GM19467 (cell line): ENCODE measurements around the gene ERCC2.
A peak's percentile ranks its signal among the peaks of the same experiment; 100 is the strongest.
"Not testable (repeated sequence)": the region's sequence is repeated elsewhere in the genome, so short reads cannot be mapped to it uniquely, and the experiment has no call there.

Source experiments
- ATAC-seq: cut with Tn5 transposase; IDR thresholded peaks from one replicate; pipeline ENCODE4 v1.9.1; 2021; ENCODE audit warnings: mild to moderate bottlenecking, moderate library complexity; ENCODE audit not compliant: unreplicated experiment

ERCC2 gene

DNA sequence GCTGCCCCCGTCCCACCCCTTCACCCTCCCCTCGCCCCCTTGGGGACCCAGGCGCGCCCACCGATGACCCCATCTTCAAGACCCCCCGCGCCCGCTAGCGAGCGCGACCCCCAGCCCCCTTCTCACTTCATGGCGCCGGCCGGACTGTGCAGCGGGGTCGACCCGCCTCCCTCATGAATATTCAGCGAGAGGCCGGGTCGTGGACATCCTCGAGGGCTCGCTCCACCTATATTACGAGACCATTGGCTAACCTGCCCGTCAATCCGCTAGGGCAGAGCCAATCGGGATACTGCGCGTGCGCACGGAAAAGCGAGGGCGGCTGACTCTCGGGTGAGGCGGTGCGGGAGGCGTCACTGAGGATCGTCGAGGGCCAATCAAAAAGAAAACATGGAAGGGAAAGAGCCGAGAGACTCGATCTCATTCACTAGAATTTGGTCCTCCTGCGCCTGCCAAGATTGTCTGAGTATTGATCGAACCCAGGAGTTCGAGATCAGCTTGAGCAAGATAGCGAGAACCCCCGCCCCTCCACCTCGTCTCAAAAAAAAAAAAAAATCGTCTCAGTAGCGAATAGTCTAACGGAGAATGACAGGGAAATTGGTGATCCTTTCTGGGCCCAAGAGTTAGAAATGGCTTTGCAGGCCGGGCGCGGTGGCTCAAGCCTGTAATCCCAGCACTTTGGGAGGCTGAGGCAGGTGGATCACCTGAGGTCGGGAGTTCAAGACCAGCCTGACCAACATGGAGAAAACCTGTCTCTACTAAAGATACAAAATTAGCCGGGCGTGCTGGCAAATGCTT is at the start of gene ERCC2:
TSS of gene ERCC2 (minus strand) at position 164 of the 795 bp plus-strand sequence. CDS start at position 131, 33 bp downstream.
- ATAC-seq, result peak; percentile 94

DNA sequence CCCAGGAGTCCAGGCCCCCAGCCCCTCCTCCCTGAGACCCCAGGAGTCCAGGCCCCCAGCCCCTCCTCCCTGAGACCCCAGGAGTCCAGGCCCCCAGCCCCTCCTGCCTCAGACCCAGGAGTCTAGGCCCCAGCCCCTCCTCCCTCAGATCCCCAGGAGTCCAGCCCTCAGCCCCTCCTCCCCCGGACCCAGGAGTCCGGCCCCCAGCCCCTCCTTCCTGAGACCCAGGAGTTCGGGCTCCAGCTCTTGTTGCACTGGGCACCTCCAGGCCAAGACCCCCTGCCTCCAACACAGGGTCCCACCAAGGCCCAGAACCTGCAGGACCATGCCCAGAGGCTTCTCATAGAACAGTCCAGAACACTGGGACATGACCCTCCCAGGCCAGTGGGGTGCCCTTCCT is 49.5 kb upstream of the ERCC2 start:
- ATAC-seq, result no peak

DNA sequence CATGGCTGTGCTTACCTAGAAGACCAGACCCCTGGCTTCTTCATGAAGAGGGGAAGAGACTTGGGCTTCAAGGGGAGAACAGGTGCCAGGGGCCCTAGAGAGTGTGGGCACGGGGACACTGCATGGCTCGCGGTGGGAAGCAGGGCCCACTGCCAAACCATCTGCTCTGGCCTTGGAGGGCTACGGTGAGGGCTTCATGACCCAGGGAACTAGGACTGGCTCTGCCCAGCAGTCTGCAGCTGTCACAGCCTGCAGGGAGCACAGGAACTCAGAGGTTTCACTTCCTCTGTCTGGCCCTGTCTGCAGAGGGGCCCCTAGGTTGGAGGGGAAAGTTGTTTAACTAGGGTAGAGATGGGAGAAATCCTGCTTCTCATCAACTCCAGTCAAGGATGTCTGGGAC is 49.0 kb upstream of the ERCC2 start:
- ATAC-seq, result no peak

DNA sequence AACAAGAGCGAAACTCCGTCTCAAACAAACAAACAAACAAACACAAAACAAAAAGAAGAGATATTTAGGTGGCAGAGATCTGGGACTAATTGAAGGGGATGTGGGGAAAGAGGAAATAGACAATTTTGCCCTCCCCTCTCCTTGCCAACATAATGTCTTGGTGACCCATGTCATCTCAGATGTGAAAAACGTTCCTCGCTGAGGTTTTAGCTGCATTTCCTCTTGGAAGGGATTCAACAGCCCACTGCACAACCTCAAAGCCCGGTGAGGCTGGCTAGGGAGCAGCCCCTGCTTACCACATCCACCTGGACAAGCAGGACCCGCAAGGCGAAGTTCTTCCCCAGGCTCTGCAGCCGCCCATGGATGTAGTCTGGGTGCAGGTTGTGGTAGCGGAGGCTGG is 48.4 kb upstream of the ERCC2 start:
- ATAC-seq, result no peak

DNA sequence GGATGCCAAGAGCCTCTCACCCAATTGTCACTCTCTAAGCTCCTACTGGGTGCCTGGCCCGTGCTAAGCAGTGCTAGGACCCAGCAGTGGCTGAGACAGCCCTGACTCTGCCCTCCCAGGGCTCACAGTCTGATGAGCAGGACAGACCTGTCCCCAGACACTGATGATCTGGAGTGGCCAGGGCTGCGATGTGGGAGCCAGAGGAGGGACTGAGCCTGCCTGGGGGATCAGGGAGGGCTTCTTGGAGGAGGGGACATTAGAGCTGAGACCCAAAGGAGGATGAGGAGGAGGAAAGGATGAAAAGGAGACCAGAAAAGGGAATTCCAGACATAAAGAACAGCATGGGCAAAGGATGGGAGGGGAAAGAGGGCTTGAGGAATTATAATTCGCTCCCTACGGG is 46.8 kb upstream of the ERCC2 start:
- no peak for ATAC-seq

DNA sequence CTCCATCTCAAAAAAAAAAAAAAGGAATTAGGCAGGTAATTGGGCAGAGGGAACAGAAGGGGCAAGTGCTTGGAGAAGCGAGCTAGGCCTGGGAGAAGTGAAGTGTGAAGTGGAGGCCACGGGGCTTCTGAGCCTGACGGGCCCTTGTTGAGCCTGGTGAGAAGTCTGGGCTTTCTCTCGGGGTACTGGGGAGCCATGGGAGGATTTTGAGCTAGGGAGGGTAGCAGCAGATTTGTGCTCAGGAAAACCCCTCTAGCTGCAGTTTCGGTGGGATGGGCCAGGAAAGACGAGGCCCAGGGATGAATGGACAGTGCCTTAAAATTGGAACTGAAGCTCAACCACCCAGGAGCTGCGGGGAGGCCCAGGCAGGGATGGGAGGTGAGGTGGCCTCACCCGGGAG is 44.1 kb upstream of the ERCC2 start:
- no peak for ATAC-seq

DNA sequence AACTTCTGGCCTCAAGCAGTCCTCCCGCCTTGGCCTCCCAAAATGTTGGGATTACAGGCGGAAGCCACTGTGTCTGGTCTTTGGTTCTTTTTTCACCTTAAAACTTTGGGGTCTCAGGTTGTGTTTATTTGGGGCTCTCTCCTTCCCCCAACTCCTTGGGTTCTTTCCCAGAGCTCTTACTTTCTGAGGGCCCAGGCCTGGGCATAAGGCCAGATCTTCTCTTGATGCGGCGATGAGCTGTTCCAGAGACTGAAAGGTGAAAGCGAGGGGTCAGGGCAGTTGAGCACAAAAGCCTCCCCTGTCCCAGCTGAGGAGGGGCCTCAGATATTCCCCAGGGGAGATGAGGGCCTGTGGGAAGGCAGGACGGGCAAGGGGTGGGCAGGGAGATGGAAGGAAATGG is 43.1 kb upstream of the ERCC2 start:
- ATAC-seq, result no peak

DNA sequence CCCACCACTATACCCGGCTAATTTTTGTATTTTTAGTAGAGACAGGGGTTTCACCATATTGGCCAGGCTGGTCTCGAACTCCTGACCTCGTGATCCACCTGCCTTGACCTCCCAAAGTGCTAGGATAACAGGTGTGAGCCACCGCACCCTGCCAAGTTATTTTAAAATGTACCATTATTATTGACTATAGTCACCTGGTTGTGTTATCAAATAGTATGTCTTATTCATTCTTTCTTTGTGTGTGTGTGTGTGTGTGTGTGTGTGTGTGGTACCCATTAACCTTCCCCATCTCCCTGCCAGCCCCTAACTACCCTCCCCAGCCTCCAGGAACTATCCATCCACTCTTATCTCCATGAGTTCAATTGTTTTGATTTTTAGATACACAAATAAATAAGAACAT is 40.0 kb upstream of the ERCC2 start:
- ATAC-seq, result not testable (repeated sequence)

DNA sequence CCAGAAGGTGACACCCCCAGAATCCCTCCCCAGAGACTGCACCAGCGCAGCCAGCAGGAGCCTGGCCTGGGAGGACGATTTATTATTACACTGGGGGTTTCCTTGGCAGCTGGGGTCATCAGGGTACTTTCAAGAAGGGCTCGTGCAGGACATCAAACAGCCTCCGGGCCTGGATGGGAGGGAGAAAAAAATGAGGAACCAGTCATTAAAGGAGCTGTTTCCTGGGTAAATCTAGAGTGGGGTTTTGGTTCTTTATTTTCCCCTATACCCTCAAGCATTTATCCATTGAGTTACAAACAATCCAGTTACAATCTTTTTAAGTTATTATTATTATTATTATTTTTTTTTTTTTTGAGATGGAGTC is 39.2 kb upstream of the ERCC2 start:
- ATAC-seq, result no peak

DNA sequence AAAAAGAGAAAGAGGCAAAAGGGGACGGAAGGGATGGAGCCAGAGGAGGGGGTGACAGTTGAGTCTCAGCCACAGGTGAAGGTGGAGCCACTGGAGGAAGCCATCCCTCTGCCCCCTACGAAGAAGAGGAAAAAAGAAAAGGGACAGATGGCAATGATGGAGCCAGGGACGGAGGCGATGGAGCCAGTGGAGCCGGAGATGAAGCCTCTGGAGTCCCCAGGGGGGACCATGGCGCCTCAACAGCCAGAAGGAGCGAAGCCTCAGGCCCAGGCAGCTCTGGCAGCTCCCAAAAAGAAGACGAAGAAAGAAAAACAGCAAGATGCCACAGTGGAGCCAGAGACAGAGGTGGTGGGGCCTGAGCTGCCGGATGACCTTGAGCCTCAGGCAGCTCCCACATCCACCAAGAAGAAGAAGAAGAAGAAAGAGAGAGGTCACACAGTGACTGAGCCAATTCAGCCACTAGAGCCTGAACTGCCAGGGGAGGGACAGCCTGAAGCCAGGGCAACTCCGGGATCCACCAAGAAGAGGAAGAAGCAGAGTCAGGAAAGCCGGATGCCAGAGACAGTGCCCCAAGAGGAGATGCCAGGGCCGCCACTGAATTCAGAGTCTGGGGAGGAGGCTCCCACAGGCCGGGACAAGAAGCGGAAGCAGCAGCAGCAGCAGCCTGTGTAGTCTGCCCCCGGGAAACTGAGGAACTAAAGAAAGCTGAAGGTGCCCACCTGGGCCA is 38.6 kb upstream of the ERCC2 start:
- ATAC-seq, result no peak

DNA sequence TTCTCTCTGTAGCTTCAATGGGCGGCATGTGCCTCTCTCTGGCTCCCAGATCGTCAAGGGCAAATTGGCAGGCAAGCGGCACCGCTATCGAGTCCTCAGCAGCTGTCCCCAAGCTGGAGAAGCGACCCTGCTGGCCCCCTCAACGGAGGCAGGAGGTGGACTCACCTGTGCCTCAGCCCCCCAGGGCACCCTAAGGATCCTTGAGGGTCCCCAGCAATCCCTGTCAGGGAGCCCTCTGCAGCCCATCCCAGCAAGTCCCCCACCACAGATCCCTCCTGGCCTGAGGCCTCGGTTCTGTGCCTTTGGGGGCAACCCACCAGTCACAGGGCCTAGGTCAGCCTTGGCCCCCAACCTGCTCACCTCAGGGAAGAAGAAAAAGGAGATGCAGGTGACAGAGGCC is 37.7 kb upstream of the ERCC2 start:
- no peak for ATAC-seq

DNA sequence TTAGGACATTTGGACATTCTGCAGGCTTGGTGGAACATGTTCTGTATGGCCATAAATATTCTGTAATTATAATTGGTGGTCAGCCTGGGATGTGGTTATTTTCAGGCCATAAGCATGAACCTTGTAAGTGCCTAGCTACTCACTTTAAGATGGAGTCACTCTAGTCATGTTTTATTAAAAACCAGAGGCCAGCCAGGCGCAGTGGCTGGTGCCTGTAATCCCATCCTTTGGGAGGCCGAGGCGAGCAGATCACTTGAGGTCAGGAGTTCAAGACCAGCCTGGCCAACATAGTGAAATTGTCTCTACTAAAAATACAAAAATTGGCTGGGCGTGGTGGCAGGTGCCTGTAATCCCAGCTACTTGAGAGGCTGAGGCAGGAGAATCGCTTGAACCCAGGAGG is 37.2 kb upstream of the ERCC2 start:
- ATAC-seq, result not testable (repeated sequence)

DNA sequence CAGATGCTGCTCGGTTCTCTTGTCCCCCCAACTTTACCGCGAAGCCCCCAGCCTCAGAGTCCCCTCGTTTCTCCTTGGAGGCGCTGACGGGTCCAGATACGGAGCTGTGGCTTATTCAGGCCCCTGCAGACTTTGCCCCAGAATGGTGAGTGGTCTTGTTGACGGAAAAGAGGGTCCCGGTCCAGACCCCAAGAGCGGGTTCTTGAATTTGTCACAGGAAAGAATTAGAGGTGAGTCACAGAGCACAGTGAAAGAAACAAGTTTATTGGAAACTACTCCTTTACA is 36.7 kb upstream of the ERCC2 start:
- ATAC-seq, result no peak

DNA sequence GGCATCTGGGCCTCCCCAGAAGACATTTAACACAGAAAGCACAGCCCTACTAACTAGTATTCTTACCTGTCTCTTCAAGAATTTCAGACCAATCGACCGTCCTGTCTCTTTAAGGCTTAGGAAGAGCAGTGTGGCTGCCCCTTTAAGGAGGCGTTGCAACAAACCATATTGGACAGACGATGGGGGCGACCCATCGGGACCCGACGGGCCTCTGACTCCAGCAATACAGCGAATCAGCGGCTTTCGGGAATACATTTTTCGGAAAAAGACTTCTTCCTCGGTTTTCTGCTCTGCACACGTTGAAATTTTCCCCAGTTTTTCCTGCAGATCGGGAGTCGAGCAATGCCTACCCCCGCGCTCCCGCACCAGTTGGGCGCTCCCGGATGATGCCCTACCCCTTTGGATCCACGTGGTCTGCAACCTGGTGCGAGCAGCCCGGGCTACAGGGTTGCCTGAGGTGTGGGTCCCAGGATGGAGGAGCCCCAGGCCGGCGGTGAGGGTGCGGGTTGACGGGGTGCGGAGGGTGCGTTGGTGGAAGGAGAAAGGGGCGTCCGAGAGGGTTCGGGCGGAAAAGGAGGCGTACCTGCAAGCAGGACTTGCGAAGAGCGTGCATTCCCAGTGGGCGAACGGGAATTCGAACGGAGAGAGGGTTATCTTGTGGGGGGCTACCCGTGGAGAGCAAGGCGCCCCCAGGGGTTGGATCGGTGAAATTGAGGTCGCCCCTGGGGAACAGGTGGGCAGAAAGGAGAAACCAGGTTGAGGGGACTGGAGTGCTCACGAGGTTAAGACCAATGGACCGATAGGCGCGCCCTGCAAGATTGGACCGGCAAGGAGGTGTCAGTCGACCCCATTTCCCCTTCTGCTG is 36.1 kb upstream of the ERCC2 start, which contains the start of gene POLR1G:
TSS of gene POLR1G (plus strand) at position 419 of the 865 bp plus-strand sequence. CDS start at position 472, 53 bp downstream.
- peak; percentile 70 for ATAC-seq

DNA sequence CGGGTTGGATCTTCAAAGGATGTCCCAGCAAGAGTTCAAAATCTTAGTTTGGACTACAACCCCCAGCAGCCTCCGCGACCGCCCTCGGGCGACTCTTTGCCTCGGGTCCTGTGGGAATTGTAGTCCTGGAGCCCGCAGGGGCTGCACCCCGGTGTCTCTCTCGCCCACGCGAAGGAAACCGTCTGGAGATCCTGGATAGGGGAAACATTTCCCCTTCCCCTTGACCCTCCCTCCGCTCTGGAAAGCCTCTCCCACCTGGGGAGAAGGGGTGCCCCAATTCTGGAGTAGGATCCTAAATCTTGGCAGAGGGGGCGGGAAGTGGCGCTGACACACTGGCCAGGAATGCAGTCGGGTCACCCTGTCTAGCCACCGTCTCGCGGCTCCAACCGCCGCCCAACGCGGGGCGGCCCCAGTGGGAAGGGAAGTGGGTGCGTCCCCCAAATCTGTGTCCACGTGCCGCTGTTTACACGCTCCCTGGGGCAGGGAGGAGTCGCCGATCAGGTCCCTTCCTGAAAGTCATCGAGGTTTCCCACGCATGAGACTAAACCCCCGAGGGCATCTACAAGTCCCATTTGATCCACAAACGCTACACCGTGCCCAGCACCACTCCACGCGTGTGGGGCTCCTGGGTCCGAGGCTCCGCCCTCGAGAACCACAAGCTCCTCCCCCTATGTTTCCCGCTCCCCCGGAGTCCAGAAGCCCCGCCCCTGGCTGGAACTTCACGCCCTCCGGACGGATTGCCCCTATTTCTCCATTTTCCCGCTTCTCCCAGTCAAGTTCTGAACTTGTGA is 35.3 kb upstream of the ERCC2 start:
- peak; percentile 35 for ATAC-seq

DNA sequence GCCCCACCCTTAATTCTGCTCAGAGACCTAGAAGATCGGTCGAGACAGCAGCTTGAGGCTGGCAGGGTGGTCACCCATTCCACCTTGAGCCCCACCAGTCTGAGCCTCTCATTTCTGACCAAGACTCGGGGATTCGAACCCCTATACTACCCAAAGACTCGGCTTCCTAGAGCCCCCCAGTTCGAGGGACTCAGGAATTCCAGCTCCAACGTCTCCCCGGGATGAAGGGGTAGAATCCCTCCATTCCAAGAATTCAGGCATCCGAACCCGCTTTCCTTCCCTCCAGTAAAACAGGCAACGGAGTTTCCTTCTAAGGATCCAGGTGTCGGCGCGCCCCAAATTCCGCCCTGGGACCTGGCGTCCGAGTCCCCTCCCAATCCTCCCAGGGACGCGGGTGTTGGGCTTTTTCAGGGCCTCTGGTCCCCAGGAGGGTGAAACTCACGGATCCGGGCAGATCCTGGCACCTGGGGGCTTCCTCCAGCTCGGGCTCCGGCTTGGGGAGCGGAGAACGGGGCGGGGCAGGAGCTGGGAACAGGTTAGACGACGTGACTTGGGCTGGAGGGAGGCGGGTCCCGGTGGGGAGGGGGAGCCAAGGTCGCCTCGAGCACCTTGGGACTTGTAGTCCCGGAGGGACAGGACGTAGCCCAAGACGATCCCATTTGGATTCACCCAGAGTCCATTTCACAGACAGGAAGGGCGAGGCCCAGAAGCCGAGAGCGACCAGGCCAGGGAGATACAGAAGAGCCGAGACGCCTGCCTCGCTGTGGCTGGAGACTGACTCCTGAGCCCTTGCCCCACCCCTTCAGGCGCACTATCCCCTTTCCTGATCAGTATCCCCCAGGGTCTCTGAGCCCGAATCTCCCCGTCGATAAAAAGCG is 34.4 kb upstream of the ERCC2 start, which contains the start of gene PPP1R13L:
TSS of gene PPP1R13L (minus strand) at position 513 of the 878 bp plus-strand sequence. CDS start 6,751 bp downstream, outside the sequence.
- no peak for ATAC-seq

DNA sequence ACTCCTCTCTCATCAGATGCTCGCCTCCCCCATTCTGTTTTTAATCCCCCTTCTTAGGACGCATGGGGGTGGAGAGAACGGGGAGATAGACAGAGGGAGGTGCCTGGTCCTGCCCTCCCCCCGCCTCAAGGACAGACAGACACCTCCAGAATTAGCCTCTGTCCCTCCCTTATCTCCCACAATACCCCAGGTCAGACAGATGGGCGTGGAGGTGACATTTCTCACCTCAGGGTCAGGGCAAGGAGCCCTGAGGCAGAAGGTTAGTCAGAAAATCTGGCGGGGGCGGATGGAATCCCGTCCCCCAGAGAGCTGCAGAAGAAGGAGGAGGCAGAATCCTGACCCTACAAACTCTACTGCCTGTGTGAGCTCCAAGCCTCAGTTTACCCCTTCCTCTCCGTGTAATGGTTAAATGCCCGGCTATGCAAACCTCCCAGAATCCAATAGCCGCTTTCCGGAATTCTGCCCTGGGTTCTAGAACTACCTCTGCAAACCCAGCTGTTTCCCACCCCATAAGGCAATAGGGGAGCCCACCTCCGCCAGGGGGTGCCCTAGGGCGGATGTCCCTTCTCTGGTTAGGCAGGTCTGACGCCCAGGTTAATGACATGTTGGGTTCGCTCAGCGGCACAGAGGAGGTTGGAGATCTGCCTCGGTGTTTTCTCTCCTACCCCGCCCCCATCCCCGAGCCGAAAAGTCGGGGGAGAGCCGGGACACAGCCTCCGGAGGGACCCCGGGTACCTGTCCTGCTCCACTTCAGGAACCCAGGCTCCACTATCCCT is 33.6 kb upstream of the ERCC2 start:
- ATAC-seq, result no peak

DNA sequence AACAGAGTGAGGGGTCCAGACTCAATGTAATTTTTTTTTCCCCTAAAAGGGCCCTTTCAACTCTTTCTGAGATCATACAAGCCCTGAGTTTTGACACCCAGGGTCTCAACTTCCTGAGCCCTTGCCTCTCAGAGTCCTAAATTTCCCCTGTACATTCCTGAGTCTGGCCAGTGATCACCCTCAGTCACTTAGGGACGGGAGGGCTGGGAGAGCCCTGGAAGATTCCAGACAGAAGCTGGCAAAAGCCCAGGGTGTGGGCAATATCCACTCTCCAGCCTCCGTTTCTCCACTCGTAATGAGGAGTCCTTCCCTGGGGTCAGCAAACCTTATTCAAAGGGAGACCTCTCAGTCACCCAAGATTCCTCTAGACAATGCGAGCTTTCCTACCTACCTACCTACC is 32.9 kb upstream of the ERCC2 start:
- ATAC-seq, result no peak
